SK-N-SH treated with all-trans-retinoic acid at 6 μM for 48 hours (cell line): Measurements from ENCODE around the gene CALML3.
"Not testable (repeated sequence)": the region's sequence is repeated elsewhere in the genome, so short reads cannot be mapped to it uniquely, and the experiment has no call there.

Experiments used
- ATAC-seq: fragments of 200-7000 bp; cut with Tn5 transposase; 3 replicates; pipeline ENCODE4 v1.9.1; 2020; ENCODE audit warnings: mild to moderate bottlenecking, moderate library complexity
- BACH2 ChIP-seq: fragments of 250-450 bp; sonication (Bioruptor Pico); IDR thresholded peaks from 2 replicates; pipeline ENCODE4 v1.9.0; 2021; ENCODE audit warnings: mild to moderate bottlenecking, borderline replicate concordance
- CSDC2 ChIP-seq: fragments of 250-450 bp; sonication (Bioruptor Pico); IDR thresholded peaks from 2 replicates; pipeline ENCODE4 v1.5.0; 2020; ENCODE audit warnings: mild to moderate bottlenecking, moderate library complexity
- ESRRG ChIP-seq: fragments of 250-450 bp; sonication (Bioruptor Pico); IDR thresholded peaks from 2 replicates; pipeline ENCODE4 v1.6.1; 2021; ENCODE audit warnings: mild to moderate bottlenecking
- GLIS3 ChIP-seq: fragments of 250-450 bp; sonication (Bioruptor Pico); IDR thresholded peaks from 2 replicates; pipeline ENCODE4 v1.5.0; 2020; ENCODE audit warnings: mild to moderate bottlenecking, moderate library complexity
- ISL1 ChIP-seq: fragments of 250-450 bp; sonication (Bioruptor Pico); IDR thresholded peaks from 2 replicates; pipeline ENCODE4 v2.1.2; 2022; ENCODE audit warnings: mild to moderate bottlenecking, moderate library complexity
- OSR1 ChIP-seq: fragments of 250-450 bp; sonication (Bioruptor Pico); IDR thresholded peaks from 2 replicates; pipeline ENCODE4 v1.8.0; 2022; ENCODE audit warnings: moderate library complexity, mild to moderate bottlenecking, inconsistent platforms
- PPARA ChIP-seq: fragments of 250-450 bp; sonication (Bioruptor Pico); IDR thresholded peaks from 2 replicates; pipeline ENCODE4 v1.5.0; 2020; ENCODE audit warnings: mild to moderate bottlenecking, borderline replicate concordance
- RARB ChIP-seq: fragments of 250-450 bp; sonication (Bioruptor Pico); IDR thresholded peaks from 2 replicates; pipeline ENCODE4 v1.8.0; 2021; ENCODE audit warnings: mild to moderate bottlenecking, moderate library complexity
- TCF4 ChIP-seq: fragments of 250-450 bp; sonication (Bioruptor Pico); IDR thresholded peaks from 2 replicates; pipeline ENCODE4 v1.8.0; 2021; ENCODE audit warnings: mild to moderate bottlenecking, moderate library complexity, borderline replicate concordance
- TOX ChIP-seq: fragments of 250-450 bp; sonication (Bioruptor Pico); IDR thresholded peaks from 2 replicates; pipeline ENCODE4 v1.8.0; 2021; ENCODE audit warnings: mild to moderate bottlenecking, moderate library complexity, borderline replicate concordance
- ZC3H10 ChIP-seq: fragments of 250-450 bp; sonication (Bioruptor Pico); IDR thresholded peaks from 2 replicates; pipeline ENCODE4 v1.5.1; 2021; ENCODE audit warnings: mild to moderate bottlenecking, moderate library complexity
- ZFP3 ChIP-seq: fragments of 250-450 bp; sonication (Bioruptor Pico); IDR thresholded peaks from 2 replicates; pipeline ENCODE4 v1.5.0; 2020; ENCODE audit warnings: mild to moderate bottlenecking, moderate library complexity
- ZFP30 ChIP-seq: fragments of 450-650 bp; formaldehyde crosslinking; IDR thresholded peaks from 2 replicates; pipeline ENCODE4 v1.5.0; 2022; ENCODE audit warnings: mild to moderate bottlenecking, moderate library complexity
- ZNF565 ChIP-seq: fragments of 450-650 bp; formaldehyde crosslinking; conservative IDR thresholded peaks from 2 replicates; pipeline ENCODE4 v1.5.0; 2020; ENCODE audit warnings: low read depth, mild to moderate bottlenecking, moderate library complexity
- ZNF70 ChIP-seq: fragments of 450-650 bp; formaldehyde crosslinking; IDR thresholded peaks from 2 replicates; pipeline ENCODE4 v1.5.0; 2020; ENCODE audit warnings: mild to moderate bottlenecking, moderate library complexity
- ZNF8 ChIP-seq: fragments of 450-650 bp; formaldehyde crosslinking; IDR thresholded peaks from 2 replicates; pipeline ENCODE4 v1.5.0; 2020; ENCODE audit warnings: mild to moderate bottlenecking, moderate library complexity
- TF ChIP-seq, protein P1 (sequence below): fragments of 250-450 bp; sonication (Bioruptor Pico); IDR thresholded peaks from 2 replicates; pipeline ENCODE4 v1.5.1; 2021; ENCODE audit warnings: mild to moderate bottlenecking, moderate library complexity
- TF ChIP-seq, protein P2 (sequence below): fragments of 250-450 bp; sonication (Bioruptor Pico); IDR thresholded peaks from 2 replicates; pipeline ENCODE4 v1.8.0; 2021; ENCODE audit warnings: low read depth, mild to moderate bottlenecking, moderate library complexity, borderline replicate concordance
- TF ChIP-seq, protein P3 (sequence below): fragments of 250-450 bp; sonication (Bioruptor Pico); IDR thresholded peaks from 2 replicates; pipeline ENCODE4 v1.5.0; 2020; ENCODE audit warnings: mild to moderate bottlenecking, moderate library complexity

The CALML3 gene

DNA sequence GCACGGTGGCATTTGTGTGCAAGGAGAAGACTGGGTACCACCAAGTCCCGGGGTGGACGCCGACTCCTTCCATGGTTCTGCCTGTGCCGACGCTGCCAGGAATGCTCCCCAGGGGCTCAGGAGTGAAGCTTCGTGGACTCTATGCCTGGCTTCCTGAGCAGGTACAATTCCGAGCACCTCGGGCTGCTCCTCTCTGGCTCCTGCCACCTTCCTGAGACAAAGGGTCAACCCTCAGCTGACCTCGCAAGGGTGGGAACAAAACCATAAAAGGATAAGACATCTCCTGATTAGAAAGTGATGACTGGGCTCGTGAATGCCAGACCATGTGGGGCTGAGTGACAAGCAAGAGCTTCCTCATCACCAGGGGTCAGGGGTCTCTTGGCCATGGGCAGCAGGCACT, 31.8 kb downstream of the CALML3 start (continued):
- TF ChIP-seq, protein P1, sequence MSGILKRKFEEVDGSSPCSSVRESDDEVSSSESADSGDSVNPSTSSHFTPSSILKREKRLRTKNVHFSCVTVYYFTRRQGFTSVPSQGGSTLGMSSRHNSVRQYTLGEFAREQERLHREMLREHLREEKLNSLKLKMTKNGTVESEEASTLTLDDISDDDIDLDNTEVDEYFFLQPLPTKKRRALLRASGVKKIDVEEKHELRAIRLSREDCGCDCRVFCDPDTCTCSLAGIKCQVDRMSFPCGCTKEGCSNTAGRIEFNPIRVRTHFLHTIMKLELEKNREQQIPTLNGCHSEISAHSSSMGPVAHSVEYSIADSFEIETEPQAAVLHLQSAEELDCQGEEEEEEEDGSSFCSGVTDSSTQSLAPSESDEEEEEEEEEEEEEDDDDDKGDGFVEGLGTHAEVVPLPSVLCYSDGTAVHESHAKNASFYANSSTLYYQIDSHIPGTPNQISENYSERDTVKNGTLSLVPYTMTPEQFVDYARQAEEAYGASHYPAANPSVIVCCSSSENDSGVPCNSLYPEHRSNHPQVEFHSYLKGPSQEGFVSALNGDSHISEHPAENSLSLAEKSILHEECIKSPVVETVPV (CRISPR knock-in tag), result no peak
- TF ChIP-seq, protein P2, sequence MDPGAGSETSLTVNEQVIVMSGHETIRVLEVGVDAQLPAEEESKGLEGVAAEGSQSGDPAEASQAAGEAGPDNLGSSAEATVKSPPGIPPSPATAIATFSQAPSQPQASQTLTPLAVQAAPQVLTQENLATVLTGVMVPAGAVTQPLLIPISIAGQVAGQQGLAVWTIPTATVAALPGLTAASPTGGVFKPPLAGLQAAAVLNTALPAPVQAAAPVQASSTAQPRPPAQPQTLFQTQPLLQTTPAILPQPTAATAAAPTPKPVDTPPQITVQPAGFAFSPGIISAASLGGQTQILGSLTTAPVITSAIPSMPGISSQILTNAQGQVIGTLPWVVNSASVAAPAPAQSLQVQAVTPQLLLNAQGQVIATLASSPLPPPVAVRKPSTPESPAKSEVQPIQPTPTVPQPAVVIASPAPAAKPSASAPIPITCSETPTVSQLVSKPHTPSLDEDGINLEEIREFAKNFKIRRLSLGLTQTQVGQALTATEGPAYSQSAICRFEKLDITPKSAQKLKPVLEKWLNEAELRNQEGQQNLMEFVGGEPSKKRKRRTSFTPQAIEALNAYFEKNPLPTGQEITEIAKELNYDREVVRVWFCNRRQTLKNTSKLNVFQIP (CRISPR knock-in tag), result no peak
- no peak for TF ChIP-seq ZFP3
- no peak for TF ChIP-seq CSDC2 (CRISPR knock-in tag)

DNA sequence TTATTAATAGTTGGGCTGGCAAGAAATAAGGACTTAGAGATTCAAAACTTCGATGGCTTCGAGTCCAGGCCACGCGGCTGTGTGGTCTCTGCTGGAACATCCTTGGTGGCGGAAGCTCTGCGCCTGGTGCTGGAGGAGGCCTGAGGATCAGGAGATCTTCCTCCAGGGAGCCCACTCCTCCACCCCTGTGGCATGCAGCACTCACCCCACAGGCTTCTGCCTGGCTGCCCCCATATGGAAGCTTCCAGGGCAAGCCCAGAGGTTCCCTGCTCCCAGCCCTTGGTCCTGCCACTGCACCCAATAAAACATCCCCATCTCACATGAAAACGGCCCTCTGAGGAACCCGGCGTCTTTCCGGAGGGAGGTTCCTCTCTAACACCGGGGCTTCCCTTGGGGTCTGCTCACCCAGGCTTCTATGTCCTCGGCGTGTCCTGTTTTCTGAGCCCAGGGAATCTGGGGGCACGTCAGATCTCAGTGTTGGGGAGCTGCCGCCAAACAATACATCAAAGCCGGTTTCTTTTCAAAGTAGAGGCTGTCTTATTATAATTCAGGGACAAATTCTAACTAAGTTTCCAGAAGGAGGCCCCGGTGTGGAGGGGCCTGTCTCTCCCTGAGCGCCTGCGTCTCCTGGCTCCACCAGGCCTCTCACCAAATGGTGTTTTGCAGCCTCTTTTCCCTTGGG, 32.4 kb downstream of the CALML3 start:
- no peak for ATAC-seq
- no peak for TF ChIP-seq ESRRG (CRISPR knock-in tag)
- no peak for TF ChIP-seq GLIS3 (CRISPR knock-in tag)
- TF ChIP-seq CSDC2 (CRISPR knock-in tag), result no peak
- TF ChIP-seq, protein P3, sequence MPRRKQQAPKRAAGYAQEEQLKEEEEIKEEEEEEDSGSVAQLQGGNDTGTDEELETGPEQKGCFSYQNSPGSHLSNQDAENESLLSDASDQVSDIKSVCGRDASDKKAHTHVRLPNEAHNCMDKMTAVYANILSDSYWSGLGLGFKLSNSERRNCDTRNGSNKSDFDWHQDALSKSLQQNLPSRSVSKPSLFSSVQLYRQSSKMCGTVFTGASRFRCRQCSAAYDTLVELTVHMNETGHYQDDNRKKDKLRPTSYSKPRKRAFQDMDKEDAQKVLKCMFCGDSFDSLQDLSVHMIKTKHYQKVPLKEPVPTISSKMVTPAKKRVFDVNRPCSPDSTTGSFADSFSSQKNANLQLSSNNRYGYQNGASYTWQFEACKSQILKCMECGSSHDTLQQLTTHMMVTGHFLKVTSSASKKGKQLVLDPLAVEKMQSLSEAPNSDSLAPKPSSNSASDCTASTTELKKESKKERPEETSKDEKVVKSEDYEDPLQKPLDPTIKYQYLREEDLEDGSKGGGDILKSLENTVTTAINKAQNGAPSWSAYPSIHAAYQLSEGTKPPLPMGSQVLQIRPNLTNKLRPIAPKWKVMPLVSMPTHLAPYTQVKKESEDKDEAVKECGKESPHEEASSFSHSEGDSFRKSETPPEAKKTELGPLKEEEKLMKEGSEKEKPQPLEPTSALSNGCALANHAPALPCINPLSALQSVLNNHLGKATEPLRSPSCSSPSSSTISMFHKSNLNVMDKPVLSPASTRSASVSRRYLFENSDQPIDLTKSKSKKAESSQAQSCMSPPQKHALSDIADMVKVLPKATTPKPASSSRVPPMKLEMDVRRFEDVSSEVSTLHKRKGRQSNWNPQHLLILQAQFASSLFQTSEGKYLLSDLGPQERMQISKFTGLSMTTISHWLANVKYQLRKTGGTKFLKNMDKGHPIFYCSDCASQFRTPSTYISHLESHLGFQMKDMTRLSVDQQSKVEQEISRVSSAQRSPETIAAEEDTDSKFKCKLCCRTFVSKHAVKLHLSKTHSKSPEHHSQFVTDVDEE, result no peak
- TF ChIP-seq, protein P2 (CRISPR knock-in tag), result no peak
- TF ChIP-seq ZFP30 (CRISPR knock-in tag), result no peak
- TF ChIP-seq TOX, result no peak
- no peak for TF ChIP-seq ZNF70 (CRISPR knock-in tag)
- TF ChIP-seq BACH2 (CRISPR knock-in tag), result no peak
- TF ChIP-seq ZFP3, result no peak
- no peak for TF ChIP-seq ZNF565
- TF ChIP-seq PPARA, result no peak
- TF ChIP-seq ZNF8, result no peak
- TF ChIP-seq, protein P1 (CRISPR knock-in tag), result no peak
- no peak for TF ChIP-seq RARB (CRISPR knock-in tag)
- TF ChIP-seq TCF4 (CRISPR knock-in tag), result no peak
- TF ChIP-seq ZC3H10, result no peak

DNA sequence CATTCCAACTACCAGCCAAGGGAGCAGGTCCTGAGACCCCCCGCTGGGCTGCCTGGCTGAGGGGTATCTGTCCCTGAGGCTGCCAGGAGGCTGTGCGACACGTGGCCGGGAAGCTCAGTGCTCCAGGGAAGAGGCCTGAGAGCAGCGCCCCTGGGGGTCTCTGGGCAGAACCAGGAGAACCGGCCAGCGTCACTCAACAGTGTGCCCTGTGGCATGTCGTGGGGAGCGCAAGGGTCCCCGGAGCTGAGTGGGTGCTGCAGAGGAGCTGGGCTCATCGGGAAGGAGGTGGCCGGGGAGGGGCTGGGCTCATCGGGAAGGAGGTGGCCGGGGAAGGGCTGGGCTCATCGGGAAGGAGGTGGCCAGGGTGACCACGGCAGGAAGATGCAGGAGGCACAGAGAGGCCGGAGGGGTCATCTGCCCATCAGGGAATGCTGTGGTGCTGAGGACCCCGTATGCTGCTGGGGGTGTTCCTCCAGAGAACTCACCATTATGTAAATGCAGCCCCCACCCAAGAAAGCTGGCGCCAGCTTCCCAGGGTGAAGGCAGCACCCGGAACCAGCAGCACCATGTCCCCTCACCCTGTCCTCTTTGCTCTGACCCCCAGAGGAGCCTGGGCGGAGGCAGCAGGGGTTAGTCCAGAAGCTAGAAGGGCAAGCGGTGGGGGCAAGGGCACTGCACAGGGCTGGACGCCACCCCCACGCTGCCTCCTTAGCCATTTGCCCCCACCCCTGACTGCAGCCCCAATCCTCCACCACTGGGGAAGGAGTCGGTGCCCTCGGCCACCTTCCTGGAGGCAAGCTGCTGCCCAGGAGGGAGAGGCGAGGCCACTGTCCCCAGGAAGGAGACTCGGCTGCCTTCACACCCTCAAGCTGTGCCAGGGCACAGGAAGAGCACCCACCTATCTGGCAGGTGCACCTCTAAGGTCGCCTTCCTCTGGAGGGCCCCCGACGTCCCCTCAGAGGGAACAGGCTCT, 33.3 kb downstream of the CALML3 start:
- TF ChIP-seq OSR1 (CRISPR knock-in tag) (no peak), ZFP3 (no peak), ZFP30 (CRISPR knock-in tag) (no peak), RARB (CRISPR knock-in tag) (no peak), ZC3H10 (no peak), ZNF8 (no peak), ISL1 (no peak), BACH2 (CRISPR knock-in tag) (no peak)
- TF ChIP-seq, protein P2 (CRISPR knock-in tag), result no peak
- TF ChIP-seq, all 23 proteins: peak for 0
- ATAC-seq, result no peak

DNA sequence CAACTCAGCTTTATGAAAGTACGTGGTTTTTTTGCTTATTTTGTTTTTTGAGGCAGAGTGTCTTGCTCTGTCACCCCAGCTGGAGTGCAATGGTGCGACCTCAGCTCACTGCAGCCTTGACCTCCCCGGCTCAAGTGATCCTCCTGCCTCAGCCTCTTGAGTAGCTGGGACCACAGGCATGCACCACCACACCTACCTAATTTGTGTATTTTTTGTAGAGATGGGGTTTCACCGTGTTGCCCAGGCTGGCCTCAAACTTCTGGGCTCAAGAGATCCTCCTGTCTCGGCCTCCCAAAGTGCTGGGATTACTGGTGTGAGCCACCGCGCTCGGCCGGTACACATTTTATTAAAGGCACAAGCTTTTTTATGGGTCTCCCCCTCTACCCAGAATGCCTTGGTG, 34.3 kb downstream of the CALML3 start:
- ATAC-seq, result not testable (repeated sequence)
